Measurements from ENCODE around the gene TNIP1. TPM values are rescaled to one million over a fixed set of nuclear protein-coding genes. Genes with fewer than 3 reads are reported as not detected.

Gene TNIP1
- total RNA-seq, 2 experiments from 2014 or later = 110 to 115 TPM

DNA sequence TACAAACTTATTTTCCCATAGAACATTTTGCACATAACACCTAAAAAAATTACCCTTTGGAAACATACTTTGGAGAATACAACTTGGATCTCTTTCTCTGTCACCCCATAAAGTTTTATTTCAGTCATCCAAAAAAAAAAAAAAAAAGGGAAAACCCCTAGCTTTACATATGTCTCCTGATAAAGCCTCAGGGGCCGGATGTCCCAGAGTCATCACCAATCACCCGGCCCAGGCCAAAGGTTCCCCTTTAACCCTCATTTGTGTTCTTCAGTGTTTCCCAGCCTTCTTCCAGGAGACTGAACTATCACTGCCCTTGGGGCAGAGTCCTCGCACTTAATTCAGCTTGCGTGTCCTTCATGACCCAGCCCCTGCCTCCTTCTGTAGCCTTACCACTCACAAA, 48.0 kb upstream of the TNIP1 start:
- no peak for DNase-seq
- no peaks in the 10 kb centered on the region for H3K27me3 ChIP-seq (ENCODE audit: control insufficient read depth in 1 of 2, insufficient read depth in 2 of 2, low read length in 2 of 2)
- no peak for ATAC-seq (ENCODE audit: poor library complexity)
- H3K27ac Mint-ChIP-seq = peak overlapping the region; percentile 91
- no peaks in the 10 kb centered on the region for H3K27me3 Mint-ChIP-seq
- peaks cover 99% of the 10 kb centered on the region for H3K36me3 Mint-ChIP-seq (ENCODE audit: low read depth)
- H3K27ac ChIP-seq (ENCODE audit: low read depth in 1 of 2, low read length in 2 of 2) = peak overlapping the region; percentile 15 to 46
- ChIA-PET CTCF (interaction anchor here (1.4 to 4.8 kb wide), 3 partner anchors 13 to 36 kb away, joined by 4 to 34 read pairs (median 8); no protein-coding TSS in a partner anchor), POLR2A (interaction anchor here (0.6 to 5.5 kb wide), 6 partner anchors 13 to 124 kb away, joined by 4 to 97 read pairs (median 6); partner anchors contain the start of gene GM2A)
- H3K4me3 ChIP-seq (ENCODE audit: low read length) = no peak overlapping the region
- H3K4me1 Mint-ChIP-seq (ENCODE audit: low read depth) = peaks cover 92% of the 10 kb centered on the region
- intact Hi-C loops (cut with DNase I, micrococcal nuclease) = no loop called here
- peaks cover 98% of the 10 kb centered on the region for H3K36me3 ChIP-seq (ENCODE audit: insufficient read depth, low read length)
- peaks cover 67% of the 10 kb centered on the region for H3K4me1 ChIP-seq (ENCODE audit: insufficient read depth, low read length)
- H3K9me3 ChIP-seq (ENCODE audit: control insufficient read depth in 1 of 2, insufficient read depth in 1 of 2, low read length in 2 of 2) = no peaks in the 10 kb centered on the region
- H3K9me3 Mint-ChIP-seq = no peaks in the 10 kb centered on the region
- TF ChIP-seq, protein P1, sequence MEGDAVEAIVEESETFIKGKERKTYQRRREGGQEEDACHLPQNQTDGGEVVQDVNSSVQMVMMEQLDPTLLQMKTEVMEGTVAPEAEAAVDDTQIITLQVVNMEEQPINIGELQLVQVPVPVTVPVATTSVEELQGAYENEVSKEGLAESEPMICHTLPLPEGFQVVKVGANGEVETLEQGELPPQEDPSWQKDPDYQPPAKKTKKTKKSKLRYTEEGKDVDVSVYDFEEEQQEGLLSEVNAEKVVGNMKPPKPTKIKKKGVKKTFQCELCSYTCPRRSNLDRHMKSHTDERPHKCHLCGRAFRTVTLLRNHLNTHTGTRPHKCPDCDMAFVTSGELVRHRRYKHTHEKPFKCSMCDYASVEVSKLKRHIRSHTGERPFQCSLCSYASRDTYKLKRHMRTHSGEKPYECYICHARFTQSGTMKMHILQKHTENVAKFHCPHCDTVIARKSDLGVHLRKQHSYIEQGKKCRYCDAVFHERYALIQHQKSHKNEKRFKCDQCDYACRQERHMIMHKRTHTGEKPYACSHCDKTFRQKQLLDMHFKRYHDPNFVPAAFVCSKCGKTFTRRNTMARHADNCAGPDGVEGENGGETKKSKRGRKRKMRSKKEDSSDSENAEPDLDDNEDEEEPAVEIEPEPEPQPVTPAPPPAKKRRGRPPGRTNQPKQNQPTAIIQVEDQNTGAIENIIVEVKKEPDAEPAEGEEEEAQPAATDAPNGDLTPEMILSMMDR (IDR thresholded peaks at IDR 0.05) = no peak
- no peak overlapping the region for H3K4me3 Mint-ChIP-seq

DNA sequence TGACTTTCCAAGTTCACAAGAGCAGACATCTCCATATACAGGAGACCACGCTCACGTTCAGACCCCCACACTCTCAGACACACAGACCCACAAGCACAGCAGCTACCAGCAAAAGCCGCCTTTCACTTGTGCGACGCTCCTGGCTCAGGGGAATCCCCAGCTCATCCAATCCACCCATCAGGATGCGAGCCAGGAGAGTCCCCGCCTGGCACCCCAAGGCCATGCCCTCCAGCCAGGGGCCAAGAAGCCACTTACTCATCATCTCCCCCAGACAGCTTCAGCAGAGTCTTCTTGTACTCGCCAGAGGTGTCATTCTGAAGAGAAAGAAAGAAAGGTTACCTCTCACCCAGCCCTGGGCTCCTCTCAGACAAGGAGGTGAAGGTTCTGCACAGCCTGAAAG, 47.1 kb upstream of the TNIP1 start:
- CTCF ChIA-PET = interaction anchor here (2.9 to 5.1 kb wide), 2 partner anchors 28 to 39 kb away, joined by 27 to 151 read pairs; partner anchors contain the start of gene ANXA6
- peak overlapping the region in 1 of 2 donors; percentile 29 for H3K27ac ChIP-seq (ENCODE audit: low read depth in 1 of 2, low read length in 2 of 2)
- POLR2A ChIA-PET = interaction anchor here (5.5 kb wide), 1 partner anchor 37 kb away, joined by 97 read pairs; no protein-coding TSS in a partner anchor
- Mint-ChIP-seq H3K36me3 (ENCODE audit: low read depth) (peaks cover 99% of the 10 kb centered on the region), H3K27me3 (no peaks in the 10 kb centered on the region), H3K4me1 (ENCODE audit: low read depth) (peaks cover 83% of the 10 kb centered on the region), H3K9me3 (no peaks in the 10 kb centered on the region), H3K4me3 (no peak overlapping the region), H3K27ac (peak overlapping the region; percentile 91)
- DNase-seq (no peak), ATAC-seq (ENCODE audit: poor library complexity) (no peak)
- peaks cover 70% of the 10 kb centered on the region for H3K4me1 ChIP-seq (ENCODE audit: insufficient read depth, low read length)
- TF ChIP-seq, protein P1 (IDR thresholded peaks at IDR 0.05) = no peak
- intact Hi-C loops (cut with DNase I, micrococcal nuclease) = loop anchor here (2.0 kb wide), 2 partner anchors 13 to 111 kb away; no protein-coding TSS in a partner anchor
- no peaks in the 10 kb centered on the region for H3K27me3 ChIP-seq (ENCODE audit: control insufficient read depth in 1 of 2, insufficient read depth in 2 of 2, low read length in 2 of 2)
- H3K9me3 ChIP-seq (ENCODE audit: control insufficient read depth in 1 of 2, insufficient read depth in 1 of 2, low read length in 2 of 2) = no peaks in the 10 kb centered on the region
- peaks cover 98% of the 10 kb centered on the region for H3K36me3 ChIP-seq (ENCODE audit: insufficient read depth, low read length)
- no peak overlapping the region for H3K4me3 ChIP-seq (ENCODE audit: low read length)

DNA sequence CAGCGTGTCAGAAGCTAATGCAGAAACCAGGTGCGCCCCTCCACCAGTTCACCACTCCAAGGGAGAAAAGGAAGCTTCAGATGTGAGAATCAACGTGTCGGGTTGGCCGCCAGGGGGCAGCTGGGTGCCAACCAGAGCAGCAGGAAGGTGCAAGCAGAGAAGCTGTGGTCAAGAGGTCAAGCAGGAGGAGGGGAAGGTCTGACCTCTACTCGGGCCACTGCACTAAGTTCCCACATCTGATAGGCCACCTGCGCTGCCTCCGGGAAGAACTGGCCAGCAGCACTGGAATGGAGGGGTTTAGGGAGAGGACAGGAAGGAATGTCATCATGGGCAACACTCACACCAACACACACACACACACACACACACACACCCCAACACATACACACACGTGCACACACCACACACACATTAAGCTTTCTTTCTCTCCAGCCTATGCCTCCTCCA, 45.4 kb upstream of the TNIP1 start:
- intact Hi-C loops (cut with DNase I, micrococcal nuclease) = loop anchor here (1.0 to 2.0 kb wide), 4 partner anchors 15 to 113 kb away; no protein-coding TSS in a partner anchor
- POLR2A ChIA-PET = interaction anchor here (0.7 to 5.5 kb wide), 17 partner anchors 11 to 88 kb away, joined by 3 to 97 read pairs (median 5); partner anchors contain the start of genes ANXA6 and TNIP1
- H3K27me3 Mint-ChIP-seq = no peaks in the 10 kb centered on the region
- H3K9me3 Mint-ChIP-seq = no peaks in the 10 kb centered on the region
- Histone ChIP-seq H3K9me3 (ENCODE audit: control insufficient read depth in 1 of 2, insufficient read depth in 1 of 2, low read length in 2 of 2) (no peaks in the 10 kb centered on the region), H3K36me3 (ENCODE audit: insufficient read depth, low read length) (peaks cover 98% of the 10 kb centered on the region), H3K27ac (ENCODE audit: low read depth in 1 of 2, low read length in 2 of 2) (peak overlapping the region in 1 of 2 donors; percentile 50), H3K4me1 (ENCODE audit: insufficient read depth, low read length) (peaks cover 53% of the 10 kb centered on the region), H3K4me3 (ENCODE audit: low read length) (no peak overlapping the region), H3K27me3 (ENCODE audit: control insufficient read depth in 1 of 2, insufficient read depth in 2 of 2, low read length in 2 of 2) (no peaks in the 10 kb centered on the region)
- CTCF ChIA-PET = interaction anchor here (0.8 to 5.1 kb wide), 23 partner anchors 9 to 127 kb away, joined by 3 to 151 read pairs (median 9); partner anchors contain the start of genes ANXA6, CCDC69 and GM2A
- H3K4me3 Mint-ChIP-seq = no peak overlapping the region
- peaks cover 99% of the 10 kb centered on the region for H3K36me3 Mint-ChIP-seq (ENCODE audit: low read depth)
- DNase-seq (peak; percentile 42 to 84 (median 62)), ATAC-seq (ENCODE audit: poor library complexity) (peak; percentile 61)
- H3K4me1 Mint-ChIP-seq (ENCODE audit: low read depth) = peaks cover 71% of the 10 kb centered on the region
- TF ChIP-seq, protein P1 (IDR thresholded peaks at IDR 0.05) = peak; percentile 90
- H3K27ac Mint-ChIP-seq = peak overlapping the region; percentile 91
